WTC11 (cell line): ENCODE results near the gene SLC5A10. TPM values are rescaled to one million over a fixed set of nuclear protein-coding genes. Genes with fewer than 3 reads are reported as not detected.

ENCODE experiments used
- ATAC-seq: fragments of 200-7000 bp; cut with Tn5 transposase; 2 replicates; pipeline ENCODE4 v1.10.0; 2021; ENCODE audit warnings: mild to moderate bottlenecking, moderate library complexity
- CTCF ChIA-PET: fragments of 300-600 bp; sonication (Branson Sonifier 250); formaldehyde crosslinking; loops from one replicate; lab custom pipeline; 2021; ENCODE audit warnings: antibody characterized with exemption; lab: Charles Lee
- POLR2A ChIA-PET: fragments of 350-600 bp; sonication (Branson Sonifier 250); formaldehyde crosslinking; loops from one replicate; lab custom pipeline; 2021; ENCODE audit warnings: antibody characterized with exemption; lab: Charles Lee
- DNase-seq: peaks from one replicate; pipeline ENCODE4 v3.0.0; 2021; ENCODE audit warnings: low spot score
- H3K27ac Mint-ChIP-seq: 2 replicates; pipeline ENCODE4 v1.8.0; 2021; ENCODE audit warnings: mixed read lengths
- H3K27me3 Mint-ChIP-seq: 2 replicates; pipeline ENCODE4 v1.8.0; 2021; ENCODE audit warnings: low read depth, mild to moderate bottlenecking, moderate library complexity, mixed read lengths
- H3K36me3 Mint-ChIP-seq: 2 replicates; pipeline ENCODE4 v1.8.0; 2021; ENCODE audit warnings: mixed read lengths
- H3K4me1 Mint-ChIP-seq: 2 replicates; pipeline ENCODE4 v1.8.0; 2022; ENCODE audit warnings: mixed read lengths
- H3K4me3 Mint-ChIP-seq: 2 replicates; pipeline ENCODE4 v1.8.0; 2021; ENCODE audit warnings: mild to moderate bottlenecking, moderate library complexity, mixed read lengths
- H3K9me3 Mint-ChIP-seq: 2 replicates; pipeline ENCODE4 v1.8.0; 2021; ENCODE audit warnings: mixed read lengths
- ARID4B ChIP-seq: sonication (generic); formaldehyde crosslinking; IDR thresholded peaks from 2 replicates; pipeline ENCODE4 v1.8.0; 2023; ENCODE audit warnings: missing genetic modification reagents, mild to moderate bottlenecking, borderline replicate concordance
- CREM ChIP-seq: sonication (generic); formaldehyde crosslinking; IDR thresholded peaks from 2 replicates; pipeline ENCODE4 v1.8.1; 2022; ENCODE audit warnings: mild to moderate bottlenecking, missing genetic modification reagents, moderate library complexity
- ESRRA ChIP-seq: sonication (generic); formaldehyde crosslinking; IDR thresholded peaks from 2 replicates; pipeline ENCODE4 v1.8.1; 2022; ENCODE audit warnings: mild to moderate bottlenecking, missing genetic modification reagents, borderline replicate concordance
- GRHL2 ChIP-seq: fragments of 250-450 bp; sonication (Bioruptor Pico); IDR thresholded peaks from 2 replicates; pipeline ENCODE4 v1.8.0; 2022; ENCODE audit warnings: mild to moderate bottlenecking, moderate library complexity; ENCODE audit not compliant: insufficient replicate concordance, severe bottlenecking
- GTF2I ChIP-seq: fragments of 250-450 bp; sonication (Bioruptor Pico); conservative IDR thresholded peaks from 2 replicates; pipeline ENCODE4 v1.4.0; 2021; ENCODE audit warnings: mild to moderate bottlenecking
- HMGXB4 ChIP-seq: sonication (generic); formaldehyde crosslinking; IDR thresholded peaks from 2 replicates; pipeline ENCODE4 v1.8.1; 2023; ENCODE audit warnings: mild to moderate bottlenecking, moderate library complexity, missing genetic modification reagents
- IRF2 ChIP-seq: sonication (generic); formaldehyde crosslinking; IDR thresholded peaks from 2 replicates; pipeline ENCODE4 v1.8.0; 2022; ENCODE audit warnings: low read depth, missing genetic modification reagents, borderline replicate concordance
- JAZF1 ChIP-seq: fragments of 250-450 bp; sonication (Bioruptor Pico); IDR thresholded peaks from 2 replicates; pipeline ENCODE4 v1.9.0; 2021; ENCODE audit warnings: moderate library complexity, mild to moderate bottlenecking, inconsistent platforms
- JUN ChIP-seq: sonication (generic); formaldehyde crosslinking; IDR thresholded peaks from 2 replicates; pipeline ENCODE4 v1.8.0; 2023; ENCODE audit warnings: mild to moderate bottlenecking, missing genetic modification reagents
- NR2C2 ChIP-seq: sonication (generic); formaldehyde crosslinking; IDR thresholded peaks from 2 replicates; pipeline ENCODE4 v1.8.0; 2022; ENCODE audit warnings: mild to moderate bottlenecking, missing genetic modification reagents
- PREB ChIP-seq: sonication (generic); formaldehyde crosslinking; IDR thresholded peaks from 2 replicates; pipeline ENCODE4 v1.8.1; 2022; ENCODE audit warnings: mild to moderate bottlenecking, missing genetic modification reagents, moderate library complexity, borderline replicate concordance
- PRRX2 ChIP-seq: fragments of 250-450 bp; sonication (Bioruptor Pico); IDR thresholded peaks from 2 replicates; pipeline ENCODE4 v1.8.0; 2021; ENCODE audit warnings: mild to moderate bottlenecking
- RELA ChIP-seq: sonication (generic); formaldehyde crosslinking; IDR thresholded peaks from 2 replicates; pipeline ENCODE4 v1.8.1; 2022; ENCODE audit warnings: missing genetic modification reagents, mild to moderate bottlenecking, borderline replicate concordance
- RORB ChIP-seq: fragments of 250-450 bp; sonication (Bioruptor Pico); IDR thresholded peaks from 2 replicates; pipeline ENCODE4 v1.9.0; 2021; ENCODE audit warnings: mild to moderate bottlenecking
- STAT6 ChIP-seq: sonication (generic); formaldehyde crosslinking; conservative IDR thresholded peaks from 2 replicates; pipeline ENCODE4 v1.8.1; 2023; ENCODE audit warnings: mild to moderate bottlenecking, low read depth, missing genetic modification reagents, moderate library complexity
- ZNF219 ChIP-seq: sonication (generic); formaldehyde crosslinking; IDR thresholded peaks from 2 replicates; pipeline ENCODE4 v1.8.0; 2023; ENCODE audit warnings: missing genetic modification reagents, mild to moderate bottlenecking, borderline replicate concordance
- ZNF317 ChIP-seq: sonication (generic); formaldehyde crosslinking; IDR thresholded peaks from 2 replicates; pipeline ENCODE4 v1.8.1; 2023; ENCODE audit warnings: low read depth, mild to moderate bottlenecking, moderate library complexity, missing genetic modification reagents, borderline replicate concordance
- ZNF416 ChIP-seq: fragments of 250-450 bp; sonication (Bioruptor Pico); IDR thresholded peaks from 2 replicates; pipeline ENCODE4 v1.9.0; 2021; ENCODE audit warnings: mild to moderate bottlenecking, inconsistent platforms
- ZNF532 ChIP-seq: fragments of 250-450 bp; sonication (Bioruptor Pico); IDR thresholded peaks from 2 replicates; pipeline ENCODE4 v1.9.0; 2021; ENCODE audit warnings: mild to moderate bottlenecking, borderline replicate concordance
- ZNF671 ChIP-seq: fragments of 250-450 bp; sonication (Bioruptor Pico); IDR thresholded peaks from 2 replicates; pipeline ENCODE4 v1.8.0; 2021; ENCODE audit warnings: mild to moderate bottlenecking
- total RNA-seq: library from RNA; stranded (reverse); gene quantifications from 3 replicates; pipeline ENCODE4 v1.2.3, GENCODE V29; 2021

Gene SLC5A10
- total RNA-seq, 1 experiment from 2014 or later, result not detected

- H3K36me3 Mint-ChIP-seq, result peaks cover 40% of the 10 kb centered on the region
- no peak overlapping the region for H3K4me3 Mint-ChIP-seq
- H3K4me1 Mint-ChIP-seq, result peaks cover 10% of the 10 kb centered on the region
- ATAC-seq (no peak), DNase-seq (no peak)
- ChIA-PET POLR2A (no interaction called here), CTCF (interaction anchor here (0.5 to 1.0 kb wide), 2 partner anchors 30 to 585 kb away, joined by 3 to 7 read pairs; no protein-coding TSS in a partner anchor)
- no peaks in the 10 kb centered on the region for H3K27me3 Mint-ChIP-seq
- TF ChIP-seq PRRX2 (no peak), ESRRA (CRISPR knock-in tag) (no peak), GRHL2 (CRISPR knock-in tag) (no peak), IRF2 (no peak), PREB (no peak), RORB (CRISPR knock-in tag) (no peak), ZNF671 (CRISPR knock-in tag) (no peak), HMGXB4 (no peak), ZNF416 (CRISPR knock-in tag) (no peak), RELA (CRISPR knock-in tag) (no peak), ZNF219 (CRISPR knock-in tag) (no peak), STAT6 (CRISPR knock-in tag) (no peak), JUN (CRISPR knock-in tag) (no peak)
- H3K9me3 Mint-ChIP-seq, result no peaks in the 10 kb centered on the region
- H3K27ac Mint-ChIP-seq, result no peak overlapping the region
Observed at GRCh38 chr17:18928628-18929125, 23.3 kb upstream of the SLC5A10 start.

- DNase-seq (no peak), ATAC-seq (no peak)
- TF ChIP-seq CREM (CRISPR knock-in tag) (no peak), NR2C2 (CRISPR knock-in tag) (no peak), ARID4B (CRISPR knock-in tag) (no peak), ZNF317 (CRISPR knock-in tag) (no peak), GTF2I (CRISPR knock-in tag) (no peak), JAZF1 (no peak), ZNF532 (no peak)
- H3K27ac Mint-ChIP-seq, result peak overlapping the region; percentile 30; the same call in 1 of the 2 replicates
- H3K4me3 Mint-ChIP-seq, result no peak overlapping the region
- H3K9me3 Mint-ChIP-seq, result no peaks in the 10 kb centered on the region
- H3K36me3 Mint-ChIP-seq, result peaks cover 29% of the 10 kb centered on the region
- ChIA-PET POLR2A (no interaction called here), CTCF (interaction anchor here (0.7 to 2.2 kb wide), 2 partner anchors 19 to 29 kb away, joined by 3 to 9 read pairs; partner anchors contain the start of gene SLC5A10)
- no peaks in the 10 kb centered on the region for H3K27me3 Mint-ChIP-seq
- H3K4me1 Mint-ChIP-seq, result no peaks in the 10 kb centered on the region
Observed at GRCh38 chr17:18932360-18933055, 19.5 kb upstream of the SLC5A10 start.
